GM19397 (cell line): Measurements from ENCODE around the gene MAP7.

Experiments used
- ATAC-seq: cut with Tn5 transposase; IDR thresholded peaks from one replicate; pipeline ENCODE4 v1.9.1; 2021; ENCODE audit warnings: mild to moderate bottlenecking, moderate library complexity; ENCODE audit not compliant: unreplicated experiment

The MAP7 gene

DNA sequence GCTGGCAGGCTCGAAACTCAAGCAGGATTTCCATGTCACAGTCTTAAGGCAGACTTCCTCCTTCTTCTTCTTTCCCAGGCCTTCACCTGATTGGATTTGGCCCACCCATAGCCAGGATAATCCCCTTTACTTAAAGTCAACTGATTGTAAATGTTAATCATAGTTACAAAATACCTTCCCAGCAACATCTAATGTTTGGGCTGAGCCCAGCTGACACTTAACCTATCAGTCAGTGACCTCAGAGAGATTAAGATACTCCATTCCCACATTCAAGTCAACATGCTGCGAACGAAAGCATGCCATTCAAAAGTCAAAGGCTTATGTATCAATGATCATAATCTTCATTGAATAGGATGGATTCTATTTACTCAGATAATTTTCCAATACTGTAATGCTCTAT, 16.0 kb downstream of the MAP7 start:
- ATAC-seq = no peak

DNA sequence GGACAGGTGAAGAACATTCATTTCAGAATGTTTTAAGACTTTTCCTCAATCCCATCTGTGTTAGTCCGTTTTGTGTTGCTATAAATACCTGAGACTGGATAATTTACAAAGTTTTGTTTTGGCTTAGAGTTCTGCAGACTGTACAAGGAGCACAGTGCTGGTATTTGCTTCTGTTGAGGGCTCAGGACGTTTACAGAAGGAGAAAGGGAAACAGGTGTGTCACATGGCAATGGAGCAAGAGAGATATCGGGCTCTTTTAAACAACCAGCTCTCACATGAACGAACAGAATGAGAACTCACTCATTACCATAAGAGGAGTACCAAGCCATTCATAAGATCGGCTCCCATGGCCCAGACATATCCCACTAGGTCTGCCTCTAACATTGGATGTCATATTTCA, 16.7 kb downstream of the MAP7 start:
- ATAC-seq = no peak

DNA sequence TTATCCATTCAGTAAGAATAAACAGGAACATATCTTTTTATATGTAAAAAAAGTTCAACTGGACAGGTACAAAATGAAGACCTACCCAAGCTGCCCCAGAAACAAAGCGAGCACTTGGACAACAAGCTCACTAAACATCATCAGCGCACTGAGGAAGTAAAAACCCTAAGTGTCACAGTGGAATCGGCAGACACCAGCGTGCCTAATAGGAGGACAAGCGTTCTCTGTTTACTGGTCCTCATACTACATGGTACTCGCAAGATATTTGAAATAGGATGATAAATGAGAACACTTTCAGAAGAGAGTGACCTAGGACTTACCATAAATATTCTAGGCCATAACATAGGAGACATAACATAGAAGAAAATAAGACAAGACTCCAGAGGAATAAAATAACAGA, 18.2 kb downstream of the MAP7 start:
- ATAC-seq = no peak

DNA sequence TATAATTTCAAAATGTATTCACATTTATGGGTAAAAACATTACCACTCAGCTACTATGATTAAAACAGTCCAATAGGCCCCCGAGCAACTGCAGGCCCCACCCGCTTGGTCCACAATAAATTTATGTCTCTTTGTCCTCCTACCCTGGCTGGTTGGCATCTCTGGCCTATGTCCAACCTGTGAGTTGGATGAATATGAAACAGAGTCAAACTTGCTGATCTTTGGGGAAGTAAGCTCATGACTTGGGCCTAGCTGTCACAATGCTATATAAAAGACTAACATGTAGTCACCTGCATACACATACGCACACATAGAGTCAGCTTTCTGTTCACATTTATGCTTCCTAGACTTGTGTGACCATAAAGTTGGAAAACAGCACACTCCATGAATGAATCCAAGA, 20.5 kb downstream of the MAP7 start:
- no peak for ATAC-seq

DNA sequence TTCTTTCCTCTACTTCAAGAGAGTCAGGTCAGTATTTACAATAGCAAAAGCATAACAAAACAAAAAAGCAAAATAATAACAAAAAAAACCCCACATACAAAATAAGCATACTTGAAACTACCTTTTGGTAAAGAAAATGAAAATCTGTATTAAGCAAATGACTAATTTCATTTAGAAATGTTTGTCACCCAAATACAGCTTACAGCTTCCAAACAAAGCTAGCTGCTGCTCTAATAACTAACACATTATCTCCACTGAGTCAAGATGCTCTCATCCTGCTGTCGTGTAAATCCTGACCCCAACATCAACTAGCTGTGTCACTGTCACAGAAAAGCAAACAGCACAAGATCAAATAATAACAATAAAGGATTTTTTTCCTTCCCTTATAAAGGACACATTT, 21.7 kb downstream of the MAP7 start:
- ATAC-seq = no peak

DNA sequence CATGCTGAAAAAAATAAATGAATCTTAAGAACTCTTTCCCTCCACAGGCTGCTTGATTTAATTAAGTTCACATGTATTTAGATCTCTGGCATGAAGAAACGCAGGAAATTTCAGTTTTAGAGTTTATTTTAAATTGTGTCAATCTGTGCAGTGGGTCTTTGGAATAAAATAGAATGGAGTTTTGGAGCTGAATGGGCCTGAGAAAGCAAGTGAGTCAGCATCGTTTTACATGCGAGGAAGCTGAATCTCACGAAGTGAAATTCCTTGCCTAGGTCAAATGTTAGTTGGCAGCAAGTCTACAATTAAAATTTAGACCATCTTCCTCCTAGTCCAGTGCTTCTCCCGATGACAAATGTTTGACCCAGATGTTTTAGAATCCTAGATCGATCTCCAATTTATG, 22.4 kb downstream of the MAP7 start:
- ATAC-seq = no peak

DNA sequence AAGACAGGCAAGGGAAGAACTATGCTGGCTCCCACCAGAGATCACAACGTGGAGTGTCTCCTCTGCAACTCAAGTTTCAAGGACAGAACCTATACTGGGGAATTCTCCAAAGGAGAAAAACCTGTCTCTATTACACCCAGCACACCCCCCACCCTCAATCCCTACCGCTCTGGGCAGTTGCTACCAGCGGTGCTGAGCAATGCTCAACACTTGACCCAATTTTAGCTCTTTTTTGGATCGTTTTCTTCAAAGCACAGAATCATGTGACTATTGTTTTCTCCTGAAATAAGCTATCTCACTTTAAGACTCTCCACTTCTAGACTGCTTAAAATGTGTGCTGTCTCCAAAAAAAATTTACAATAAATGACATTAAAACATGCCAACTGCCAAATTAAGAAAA, 23.3 kb downstream of the MAP7 start:
- ATAC-seq = no peak

DNA sequence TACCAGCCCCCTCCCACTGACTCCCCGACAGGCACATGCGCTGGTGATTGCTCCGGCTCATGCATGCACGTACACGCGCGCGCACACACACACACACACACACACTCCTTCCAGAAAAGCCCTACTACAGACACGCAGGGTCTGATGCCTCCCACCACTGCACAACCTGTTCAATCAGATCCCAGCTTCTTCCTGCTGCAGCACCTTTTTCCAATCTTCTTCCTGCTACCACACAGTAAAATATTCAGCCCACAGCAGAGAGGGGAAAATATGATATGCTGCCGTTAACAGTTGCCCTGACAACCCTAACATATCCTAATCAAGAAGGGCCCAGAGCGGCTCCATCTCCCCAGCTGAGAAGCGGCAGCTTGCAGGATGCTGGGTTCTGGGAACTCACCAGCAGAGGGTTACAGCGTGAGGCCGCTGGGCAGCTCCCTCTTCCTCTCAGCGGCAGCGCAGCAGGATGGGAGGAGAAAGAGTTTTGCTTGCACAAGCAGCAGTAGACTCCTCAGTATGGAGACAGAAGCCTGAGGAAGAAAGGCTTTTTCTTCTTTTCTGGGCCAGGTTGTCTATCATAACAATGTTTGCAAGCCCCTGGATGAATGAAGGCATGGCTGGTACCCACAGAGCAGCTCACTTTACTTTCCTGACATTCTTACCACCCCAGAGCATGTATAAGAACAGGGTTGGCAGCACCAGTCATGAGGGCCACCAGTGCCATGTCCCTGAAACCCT, 23.9 kb downstream of the MAP7 start:
- ATAC-seq = no peak

DNA sequence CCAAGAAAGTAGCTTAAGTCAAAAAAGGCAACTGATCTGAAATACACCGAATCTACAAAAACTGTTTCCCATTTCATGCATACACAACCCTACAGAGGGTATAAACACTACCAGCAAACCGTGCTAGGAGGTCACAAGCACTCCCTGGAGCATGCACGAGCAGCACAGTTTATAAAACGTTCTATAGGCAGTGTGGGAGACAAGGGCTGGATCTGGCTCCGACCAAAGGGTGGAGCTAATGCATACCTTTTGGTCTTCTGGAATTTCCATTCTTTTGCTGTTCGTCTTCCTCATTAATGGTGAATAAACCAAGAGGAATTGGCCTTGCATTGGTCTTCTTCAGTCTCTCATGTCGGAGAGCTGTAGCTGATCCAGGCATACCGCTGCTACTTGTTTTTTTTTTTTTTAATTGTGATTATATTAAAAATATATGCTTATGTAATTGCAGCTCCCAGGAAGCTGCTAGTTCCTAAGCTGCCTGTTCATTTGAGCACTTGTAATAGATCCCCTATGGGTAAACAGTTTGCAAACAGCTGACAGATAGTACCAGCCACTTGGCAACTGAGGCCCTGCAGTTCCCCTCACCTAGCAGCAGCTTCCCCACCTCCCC, 24.5 kb downstream of the MAP7 start:
- ATAC-seq = no peak

DNA sequence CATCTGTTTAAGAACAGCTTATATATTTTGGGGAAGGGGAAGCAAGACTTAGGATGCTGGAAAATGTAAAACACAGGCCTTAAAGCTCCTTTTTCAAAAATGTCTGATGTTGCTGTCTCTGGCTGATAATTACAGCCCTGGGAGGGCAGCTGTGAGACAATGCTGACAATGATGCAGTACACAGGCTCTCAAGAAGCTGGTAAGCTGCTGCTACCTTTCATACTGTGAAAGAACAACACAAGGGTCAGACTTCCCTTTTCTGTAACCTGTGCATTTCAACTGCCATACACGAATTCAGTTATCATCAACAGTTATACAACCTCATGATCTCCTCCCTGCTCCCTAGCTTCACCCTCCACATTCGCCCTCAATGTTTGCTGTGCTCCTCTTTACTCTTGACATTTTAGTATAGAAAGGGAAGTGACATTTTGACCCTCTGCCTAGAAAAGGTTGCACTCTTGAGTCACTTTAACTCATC, 25.2 kb downstream of the MAP7 start:
- ATAC-seq = no peak

DNA sequence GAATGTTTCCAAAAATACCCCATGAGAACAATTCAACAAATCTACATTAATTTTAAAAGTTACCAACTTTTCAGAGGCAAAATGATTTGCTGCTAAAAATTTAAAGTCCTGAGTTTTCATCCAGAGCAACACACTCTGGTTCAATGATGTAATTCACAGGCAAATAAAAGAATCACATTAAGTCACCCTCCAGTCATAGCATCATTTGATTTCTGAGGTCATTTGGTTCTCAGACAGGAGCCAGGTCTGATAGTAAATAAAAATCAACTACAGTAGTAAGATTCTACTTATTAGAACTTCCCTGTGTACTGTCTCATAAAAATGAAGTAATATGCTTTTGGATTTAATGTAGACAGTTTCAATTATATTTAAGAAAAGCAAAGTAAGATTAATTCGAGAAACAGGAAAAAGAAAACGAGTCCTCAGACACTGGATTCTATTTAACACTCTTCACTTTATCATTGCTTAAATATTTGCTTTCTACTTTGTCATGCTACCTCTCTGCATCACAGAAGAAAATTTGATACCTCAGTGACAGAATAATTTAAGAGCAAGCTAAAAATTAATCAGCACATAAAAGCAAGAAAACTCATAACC, 25.8 kb downstream of the MAP7 start:
- ATAC-seq = no peak

DNA sequence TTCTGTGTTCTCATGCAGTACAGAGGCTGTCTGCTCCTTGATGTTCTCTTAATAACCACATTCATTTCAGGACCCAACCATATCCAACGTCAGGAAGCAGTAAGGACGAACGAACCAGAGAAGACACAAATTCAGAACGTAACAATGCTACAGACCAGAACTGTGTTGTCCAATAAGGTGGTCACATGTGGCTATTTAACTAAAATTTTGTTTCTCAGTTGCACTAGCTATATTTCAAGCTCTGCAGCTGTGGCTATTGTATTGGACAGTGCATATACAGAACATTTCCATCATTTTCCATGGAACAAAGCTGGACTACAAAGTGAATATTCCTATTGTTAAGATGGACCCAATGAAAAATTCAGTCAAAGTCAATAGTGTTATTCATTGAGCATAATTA, 27.0 kb downstream of the MAP7 start:
- ATAC-seq = no peak

DNA sequence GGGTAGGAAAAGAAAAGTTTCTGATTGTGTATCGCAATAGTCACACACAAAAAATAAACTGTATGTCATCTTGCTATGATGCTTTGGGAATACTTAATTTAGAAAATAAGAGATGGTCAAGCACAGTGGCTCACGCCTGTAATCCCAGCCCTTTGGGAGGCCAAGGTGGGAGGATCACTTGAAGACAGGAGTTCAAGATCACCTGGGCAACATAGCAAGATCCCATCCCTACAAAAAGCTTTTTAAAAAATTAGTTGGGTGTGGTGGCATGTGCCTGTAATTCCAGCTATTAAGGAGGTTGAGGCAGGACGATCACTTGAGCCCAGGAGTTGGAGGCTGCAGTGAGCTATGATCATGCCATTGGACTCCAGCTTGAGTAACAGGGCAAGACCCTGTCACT, 27.6 kb downstream of the MAP7 start:
- no peak for ATAC-seq

DNA sequence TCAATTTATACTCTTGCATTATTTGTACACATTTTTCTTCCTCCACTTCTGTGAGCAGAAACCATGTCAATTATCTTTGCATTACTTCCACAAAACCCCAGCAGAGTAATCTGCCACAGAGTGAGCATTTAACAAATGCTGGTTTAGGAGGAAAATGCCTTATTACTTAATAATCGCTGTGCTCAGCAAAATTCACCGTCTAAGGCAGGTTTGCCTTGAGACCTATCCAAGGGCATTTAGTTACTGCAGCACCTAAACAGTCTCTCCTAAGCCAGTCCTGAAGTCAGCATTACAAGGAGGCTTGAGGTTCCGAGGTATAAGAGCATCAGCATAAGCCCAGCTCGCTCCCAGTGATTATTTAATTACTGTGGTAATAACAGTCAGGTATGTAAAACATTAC, 28.3 kb downstream of the MAP7 start:
- no peak for ATAC-seq

DNA sequence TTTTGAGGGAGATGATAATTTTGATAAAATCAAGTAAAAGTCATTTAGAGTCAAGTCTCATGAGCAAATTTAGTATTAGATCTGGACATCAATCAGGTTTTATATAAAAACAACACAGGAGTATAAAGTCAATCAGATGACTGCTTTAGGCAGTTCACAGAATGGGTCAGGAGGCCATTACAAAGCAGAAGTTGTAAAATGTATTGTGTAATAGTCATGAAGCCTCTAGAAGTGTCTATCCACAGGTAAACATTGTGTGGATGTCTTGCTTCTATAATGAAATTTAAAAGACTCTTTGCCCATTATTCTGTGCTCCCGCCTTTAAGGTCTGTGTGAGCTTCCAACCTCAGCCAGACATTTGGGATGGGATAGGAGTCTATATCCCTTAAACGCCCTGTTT, 28.8 kb downstream of the MAP7 start:
- no peak for ATAC-seq

DNA sequence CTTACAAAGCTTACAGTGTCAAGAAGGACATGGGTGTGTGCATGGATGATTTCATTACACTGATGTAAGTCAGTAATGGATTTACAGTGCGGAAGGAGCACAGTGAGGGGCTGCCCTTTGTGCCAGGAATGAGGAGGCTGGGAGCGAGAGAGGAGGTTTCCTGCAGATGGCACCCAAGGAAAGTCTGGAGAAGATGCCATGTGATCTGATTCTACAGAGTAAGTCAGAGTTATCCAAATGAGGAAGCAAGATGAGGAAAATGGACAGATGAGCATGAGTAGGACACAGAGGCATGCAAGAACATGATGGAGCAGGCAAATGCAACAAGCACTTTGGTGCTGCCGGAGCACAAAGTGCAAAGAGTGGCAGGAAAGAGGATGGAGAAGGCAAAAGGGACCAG, 29.7 kb downstream of the MAP7 start:
- no peak for ATAC-seq

DNA sequence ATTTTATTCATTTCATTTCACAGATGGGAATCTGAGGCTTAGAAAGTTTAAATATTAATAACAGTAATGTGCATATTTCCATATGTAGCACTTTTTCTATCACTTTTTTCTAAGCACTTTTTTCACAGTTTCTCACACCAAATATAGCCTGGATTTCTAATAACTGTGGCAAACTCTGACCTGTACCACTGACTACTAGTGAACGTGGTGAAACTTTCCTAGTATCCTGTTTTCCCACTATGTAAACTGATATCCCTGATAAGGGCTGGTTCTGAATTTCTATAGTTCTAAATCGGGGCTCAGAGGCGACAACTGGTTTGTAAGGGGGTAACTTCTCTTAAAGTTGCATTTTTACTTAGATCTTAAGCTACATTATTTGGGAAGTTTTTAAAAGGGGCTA, 32.6 kb downstream of the MAP7 start:
- ATAC-seq = no peak

DNA sequence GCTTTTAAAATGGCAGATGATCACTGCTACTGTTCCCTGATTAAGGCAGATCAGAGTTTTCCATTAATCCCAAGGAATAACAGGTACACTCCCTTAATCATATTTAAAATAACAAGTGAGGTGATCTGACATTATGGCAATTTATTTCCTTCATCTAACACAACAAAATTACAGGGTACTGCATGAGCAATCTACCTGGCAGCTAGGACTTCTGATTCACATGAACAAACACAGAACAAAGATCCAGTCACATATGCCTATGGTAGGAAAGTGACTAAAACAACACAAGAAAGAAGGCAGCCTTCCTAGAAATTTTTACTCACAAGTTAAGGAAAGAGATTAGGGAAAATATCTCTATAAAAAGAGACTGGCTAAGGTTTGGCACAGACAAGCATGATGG, 33.2 kb downstream of the MAP7 start:
- no peak for ATAC-seq

DNA sequence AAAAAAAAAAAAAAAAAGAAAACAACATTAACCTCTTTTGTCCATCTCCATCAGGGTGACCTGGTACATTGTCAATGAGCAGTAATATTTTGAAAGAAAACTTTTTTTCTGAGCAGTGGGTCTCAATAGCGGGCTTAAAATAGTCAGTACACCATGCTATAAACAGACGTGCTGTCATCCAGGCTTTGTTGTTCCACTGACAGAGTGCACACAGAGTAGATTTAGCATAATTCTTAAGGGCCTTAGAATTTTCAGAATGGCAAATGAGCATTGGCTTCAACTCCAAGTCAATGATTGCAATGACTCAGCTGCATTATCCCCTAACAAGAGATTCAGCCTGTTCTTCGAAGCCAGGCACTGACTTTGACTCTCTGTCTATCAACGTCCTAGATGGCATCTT, 35.6 kb downstream of the MAP7 start:
- no peak for ATAC-seq

DNA sequence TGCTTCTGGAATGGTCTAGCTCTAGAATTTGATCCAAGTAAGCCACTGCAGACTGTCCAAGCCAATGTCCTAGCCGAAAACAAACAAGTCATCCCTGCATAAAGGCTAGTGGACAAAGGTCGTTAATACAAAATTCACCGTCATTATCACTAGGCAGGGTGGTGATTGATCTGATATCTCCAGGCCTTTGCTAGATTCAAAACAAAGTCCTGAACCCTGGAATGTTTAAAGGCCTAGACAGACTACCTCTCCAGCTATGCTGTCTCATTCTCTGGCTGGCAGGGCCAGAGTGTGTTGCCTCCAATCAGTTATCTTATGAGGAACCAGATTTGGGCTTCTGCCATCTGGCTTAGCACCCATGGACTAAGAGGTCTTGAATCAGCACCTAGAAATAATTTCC, 38.3 kb downstream of the MAP7 start:
- no peak for ATAC-seq

DNA sequence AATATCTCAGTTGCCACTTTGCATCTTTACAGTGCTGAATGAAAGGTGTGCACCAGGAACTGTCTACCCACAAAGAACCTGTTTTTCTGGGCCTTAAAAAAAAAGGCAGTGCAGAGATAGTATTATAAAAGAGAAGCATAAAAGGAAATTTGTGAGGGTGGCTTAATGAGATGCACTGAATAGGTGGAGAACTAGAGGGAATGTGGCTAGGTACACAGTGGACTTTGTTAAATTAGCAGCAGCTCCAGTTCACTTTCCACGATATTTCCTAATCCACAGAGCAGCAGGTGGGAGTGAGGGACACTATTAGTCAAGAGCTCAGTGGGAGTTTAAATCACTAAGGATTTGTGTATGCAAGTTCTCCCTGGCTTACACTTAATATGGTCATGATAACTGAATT, 38.8 kb downstream of the MAP7 start:
- ATAC-seq = no peak

DNA sequence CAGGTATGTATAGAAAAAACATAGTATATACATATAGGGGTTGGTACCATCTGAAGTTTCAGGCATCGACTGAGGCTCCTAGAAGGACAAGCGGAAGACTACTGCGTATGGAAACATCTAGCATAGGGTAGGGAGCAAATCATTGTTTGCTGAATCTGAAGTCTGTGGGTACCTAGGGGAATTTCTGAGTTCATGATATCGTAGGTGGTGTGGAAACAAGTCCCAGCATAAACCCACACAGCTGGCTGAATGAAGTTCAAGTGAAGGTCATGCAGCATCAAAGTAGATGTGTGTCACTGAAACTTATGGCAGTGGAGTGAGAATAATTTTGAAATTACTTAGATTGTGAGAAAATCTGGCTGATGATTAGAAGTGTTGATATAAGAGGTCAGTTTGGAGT, 39.4 kb downstream of the MAP7 start:
- no peak for ATAC-seq

DNA sequence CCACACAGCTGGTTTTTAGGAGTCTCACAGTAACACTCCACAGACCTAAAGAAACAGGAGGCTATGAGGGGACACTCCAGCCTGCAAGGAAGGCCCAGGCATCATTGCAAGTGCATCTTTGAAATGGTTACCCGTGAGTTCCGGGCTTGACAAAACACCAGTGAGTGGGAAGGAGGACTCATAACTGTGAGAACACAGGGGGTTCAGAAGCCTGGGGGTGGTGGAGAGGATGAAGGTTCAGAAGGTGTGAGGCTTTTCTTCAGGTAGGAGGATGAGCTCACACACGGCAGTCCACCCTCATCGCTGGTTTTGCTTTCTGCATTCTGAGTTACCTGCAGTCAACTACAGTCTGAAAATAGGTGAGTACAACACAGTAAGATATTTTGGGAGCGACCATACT, 39.9 kb downstream of the MAP7 start:
- no peak for ATAC-seq
